Tibial nerve (tissue), 3 donors: Measurements from ENCODE around the gene IL36RN.

ENCODE experiments used
- POLR2A ChIP-seq, 2 donors: fragments of 450-650 bp; IDR thresholded peaks; one replicate each; pipeline ENCODE4 v1.6.1; 2017; ENCODE audit warnings: antibody characterized with exemption in 2 of 2, mild to moderate bottlenecking in 2 of 2, moderate library complexity in 2 of 2
- TF ChIP-seq, protein P1 (sequence below), 5 experiments: fragments of 200-600 bp in 3 of 5; fragments of 450-650 bp in 2 of 5; sonication (generic) in 3 of 5; IDR thresholded peaks; one replicate each; pipeline ENCODE4 v1.5.1; 2016 to 2019; ENCODE audit warnings: antibody characterized with exemption in 5 of 5, mild to moderate bottlenecking in 3 of 5, moderate library complexity in 2 of 5

DNA sequence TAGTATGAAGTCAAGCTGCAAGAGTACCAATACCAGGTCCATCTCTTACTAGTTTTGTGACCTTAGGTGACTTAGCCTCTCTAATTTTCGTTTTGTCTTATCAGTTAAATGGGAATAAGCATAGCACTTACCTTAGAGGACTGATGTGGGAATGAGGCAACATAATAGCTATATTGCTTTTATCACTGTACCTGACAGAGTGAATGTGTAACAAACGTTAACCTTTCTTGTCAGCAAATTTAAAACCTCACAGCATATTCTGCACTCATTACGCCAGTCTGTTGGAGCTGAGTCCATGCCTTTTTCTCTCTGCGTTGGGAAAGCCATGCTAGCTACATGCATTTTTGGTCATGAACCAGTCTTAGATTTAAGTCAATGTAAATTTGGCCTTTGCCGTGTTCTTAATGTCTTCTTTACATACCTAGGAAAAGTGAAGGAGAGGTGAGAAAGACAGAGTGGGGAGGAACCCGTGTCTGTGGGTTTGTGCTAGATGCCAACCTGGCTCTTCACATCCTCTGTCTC lies 6.5 kb upstream of the IL36RN start, which contains the start of gene IL36B:
- TF ChIP-seq, protein P1, sequence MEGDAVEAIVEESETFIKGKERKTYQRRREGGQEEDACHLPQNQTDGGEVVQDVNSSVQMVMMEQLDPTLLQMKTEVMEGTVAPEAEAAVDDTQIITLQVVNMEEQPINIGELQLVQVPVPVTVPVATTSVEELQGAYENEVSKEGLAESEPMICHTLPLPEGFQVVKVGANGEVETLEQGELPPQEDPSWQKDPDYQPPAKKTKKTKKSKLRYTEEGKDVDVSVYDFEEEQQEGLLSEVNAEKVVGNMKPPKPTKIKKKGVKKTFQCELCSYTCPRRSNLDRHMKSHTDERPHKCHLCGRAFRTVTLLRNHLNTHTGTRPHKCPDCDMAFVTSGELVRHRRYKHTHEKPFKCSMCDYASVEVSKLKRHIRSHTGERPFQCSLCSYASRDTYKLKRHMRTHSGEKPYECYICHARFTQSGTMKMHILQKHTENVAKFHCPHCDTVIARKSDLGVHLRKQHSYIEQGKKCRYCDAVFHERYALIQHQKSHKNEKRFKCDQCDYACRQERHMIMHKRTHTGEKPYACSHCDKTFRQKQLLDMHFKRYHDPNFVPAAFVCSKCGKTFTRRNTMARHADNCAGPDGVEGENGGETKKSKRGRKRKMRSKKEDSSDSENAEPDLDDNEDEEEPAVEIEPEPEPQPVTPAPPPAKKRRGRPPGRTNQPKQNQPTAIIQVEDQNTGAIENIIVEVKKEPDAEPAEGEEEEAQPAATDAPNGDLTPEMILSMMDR (IDR thresholded peaks at IDR 0.05): no peak
- TF ChIP-seq POLR2A (IDR thresholded peaks at IDR 0.05): no peak
